ENCODE data around the gene CASP9.

Gene CASP9

DNA sequence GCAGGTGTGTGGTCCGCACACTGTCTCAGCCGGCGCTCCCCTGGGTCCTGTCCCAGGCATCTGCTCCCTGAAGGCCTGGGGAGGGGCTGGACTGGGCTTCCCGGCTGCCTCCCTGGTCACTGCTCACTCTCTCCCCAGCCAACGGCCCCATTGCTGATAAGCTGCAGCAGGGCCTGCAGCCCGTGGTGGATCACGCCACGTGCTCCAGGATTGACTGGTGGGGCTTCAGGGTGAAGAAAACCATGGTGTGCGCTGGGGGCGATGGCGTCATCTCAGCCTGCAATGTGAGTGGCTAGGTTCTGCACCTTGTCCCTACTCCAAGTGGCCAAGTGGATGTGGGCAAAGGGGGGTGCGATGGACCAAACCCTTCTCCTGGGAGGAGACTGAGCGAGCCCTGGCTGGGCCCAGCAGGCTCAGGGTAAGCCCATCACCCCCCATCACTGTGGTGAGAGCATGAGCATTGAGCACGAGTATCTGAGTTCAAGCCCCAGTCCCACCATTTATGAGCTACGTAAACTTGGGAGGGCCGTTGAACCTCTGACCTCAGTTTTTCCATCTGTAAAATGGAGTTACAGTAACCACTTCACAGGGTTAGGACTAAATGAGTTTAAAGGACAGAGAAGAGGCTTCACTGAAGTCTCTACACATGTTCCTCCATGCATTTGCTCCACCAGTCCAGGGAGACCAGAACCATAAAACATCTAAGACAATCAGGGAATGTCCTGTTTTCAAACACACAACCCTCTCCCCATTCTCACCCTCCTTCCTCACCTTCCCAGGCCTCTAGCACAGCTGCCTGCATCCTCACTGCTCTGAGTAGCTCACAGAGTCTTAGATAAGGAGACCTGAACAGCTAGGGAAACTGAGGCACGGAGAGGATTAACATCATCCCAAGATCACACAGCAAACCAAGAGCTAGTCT is 79.3 kb downstream of the CASP9 start:
- no peak for DNase-seq

DNA sequence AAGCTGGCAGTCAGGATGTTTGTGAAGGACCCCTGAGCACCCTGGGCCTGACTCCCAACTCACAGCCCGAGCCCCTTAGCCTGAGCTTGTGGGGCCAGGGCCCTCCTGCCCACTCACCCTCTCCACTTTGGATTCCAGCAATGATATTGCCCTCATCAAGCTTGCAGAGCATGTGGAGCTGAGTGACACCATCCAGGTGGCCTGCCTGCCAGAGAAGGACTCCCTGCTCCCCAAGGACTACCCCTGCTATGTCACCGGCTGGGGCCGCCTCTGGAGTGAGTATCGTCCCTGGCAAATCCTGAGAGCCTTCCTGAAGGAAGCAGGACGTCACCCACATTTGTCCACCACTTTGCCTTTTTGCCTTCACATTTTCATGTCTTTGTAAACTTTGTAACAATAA is 80.7 kb downstream of the CASP9 start:
- DNase-seq = no peak

DNA sequence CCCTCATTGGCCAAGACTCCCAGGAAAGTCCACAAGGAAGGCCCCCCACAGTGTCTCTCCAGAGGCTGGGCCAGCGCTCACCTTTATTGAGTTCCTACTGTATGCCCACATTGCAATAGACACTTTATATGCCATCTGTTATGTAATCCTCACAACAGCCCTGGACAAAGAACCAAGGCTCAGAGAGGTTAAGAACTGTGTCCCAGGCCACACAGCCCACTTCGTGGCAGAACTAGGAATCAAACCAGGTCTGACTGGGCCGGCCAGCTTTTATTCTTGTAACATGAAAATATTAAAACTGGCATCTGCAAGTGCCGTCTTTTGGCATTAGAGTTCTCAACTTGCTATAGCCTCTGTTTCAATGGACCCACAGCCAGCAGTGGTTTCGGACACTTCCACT is 81.3 kb downstream of the CASP9 start:
- no peak for DNase-seq

DNA sequence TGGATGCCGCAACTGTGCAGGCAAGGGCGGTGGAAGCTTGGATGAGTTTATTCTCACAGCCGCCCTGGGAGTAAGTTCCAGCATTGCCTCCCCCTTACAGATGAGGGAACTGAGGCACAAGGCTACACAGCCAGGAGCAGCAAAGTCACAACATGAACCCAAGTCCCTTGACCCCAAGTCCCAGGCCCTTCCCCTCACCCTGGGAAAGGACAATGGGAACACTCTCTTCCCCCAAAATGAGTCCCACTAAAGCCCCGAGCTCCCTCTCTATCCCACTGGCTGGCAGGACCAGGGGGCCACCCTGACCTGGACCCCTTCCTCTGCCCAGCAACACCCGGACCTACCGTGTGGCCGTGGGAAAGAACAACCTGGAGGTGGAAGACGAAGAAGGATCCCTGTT is 81.9 kb downstream of the CASP9 start:
- DNase-seq = no peak

Data from CD4-positive, alpha-beta T cell treated with Interleukin-10 for 1 hour (primary cell).